ENCODE data around the gene SLC51A. TPM values are rescaled to one million over a fixed set of nuclear protein-coding genes. Genes with fewer than 3 reads are reported as not detected.

SLC51A gene
- polyA plus RNA-seq, 3 donors = 0.33 to 0.79 TPM; not detected in 1

- no peak overlapping the region for H3K27ac ChIP-seq (ENCODE audit: low read depth, low read length)
- 66 to 79% (median 77%) methylated on average over 9 of the region's 9 CpGs for WGBS, 3 donors
Observed at GRCh38 chr3:196268284-196269163, 52.2 kb downstream of the SLC51A start.

- H3K27ac ChIP-seq (ENCODE audit: low read depth, low read length) = no peak overlapping the region
- 92 to 97% (median 95%) methylated on average over 5 of the region's 5 CpGs for WGBS, 3 donors
Observed at GRCh38 chr3:196270499-196270898, 54.2 kb downstream of the SLC51A start.

GRCh38 chr3:196272826-196273225, 56.5 kb downstream of the SLC51A start:
- WGBS, 3 donors = 97 to 98% (median 97%) methylated on average over 14 of the region's 14 CpGs
- no peak overlapping the region for H3K27ac ChIP-seq (ENCODE audit: low read depth, low read length)

GRCh38 chr3:196273655-196274054, 57.3 kb downstream of the SLC51A start:
- H3K27ac ChIP-seq (ENCODE audit: low read depth, low read length) = no peak overlapping the region
- WGBS, 3 donors = 97% methylated on average over 12 of the region's 12 CpGs

- WGBS, 3 donors = 87 to 95% (median 92%) methylated on average over 5 of the region's 5 CpGs
- H3K27ac ChIP-seq (ENCODE audit: low read depth, low read length) = no peak overlapping the region
Observed at GRCh38 chr3:196274585-196274984, 58.3 kb downstream of the SLC51A start.

- 92 to 98% (median 97%) methylated on average over 5 of the region's 5 CpGs for WGBS, 3 donors
- no peak overlapping the region for H3K27ac ChIP-seq (ENCODE audit: low read depth, low read length)
Observed at GRCh38 chr3:196275126-196275525, 58.8 kb downstream of the SLC51A start.

GRCh38 chr3:196280689-196281440, 64.5 kb downstream of the SLC51A start:
- 76 to 81% (median 76%) methylated on average over 7 of the region's 7 CpGs for WGBS, 3 donors
- no peak overlapping the region for H3K27ac ChIP-seq (ENCODE audit: low read depth, low read length)

GRCh38 chr3:196281962-196282361, 65.6 kb downstream of the SLC51A start:
- no peak overlapping the region for H3K27ac ChIP-seq (ENCODE audit: low read depth, low read length)
- WGBS, 3 donors = 76 to 79% (median 77%) methylated on average over 4 of the region's 4 CpGs

Other genes with a start within 250 kb of the SLC51A start
- 10 to 100 TPM; 15.1 to 56.2 (median 16.2) TPM for gene TFRC, start 134.4 kb upstream of the SLC51A start, polyA plus RNA-seq
- gene ZDHHC19, start 5.1 kb upstream of the SLC51A start, polyA plus RNA-seq = 1 to 10 TPM in 2 of 3 donors, under 1 TPM in 1; 0.89 to 4.5 (median 3.4) TPM
- gene PCYT1A, start 71.2 kb downstream of the SLC51A start, polyA plus RNA-seq = 10 to 100 TPM; 12.9 to 39.8 (median 32.3) TPM
- 10 to 100 TPM in 1 of 3 donors, 1 to 10 TPM in 2; 6.7 to 13.3 (median 9.3) TPM for gene DYNLT2B, start 101.7 kb downstream of the SLC51A start, polyA plus RNA-seq
- gene TM4SF19, start 121.9 kb downstream of the SLC51A start, polyA plus RNA-seq = not detected
- gene UBXN7, start 215.9 kb downstream of the SLC51A start, polyA plus RNA-seq = 10 to 100 TPM in 1 of 3 donors, 1 to 10 TPM in 2; 3.8 to 10.9 (median 4.9) TPM

Measured in adipose tissue (tissue), 3 donors.